ENCODE measurements around the gene CDH13. TPM values are rescaled to one million over a fixed set of nuclear protein-coding genes. Genes with fewer than 3 reads are reported as not detected.

Gene CDH13
- total RNA-seq, 2 donors from 2014 or later: 228 to 280 TPM

DNA sequence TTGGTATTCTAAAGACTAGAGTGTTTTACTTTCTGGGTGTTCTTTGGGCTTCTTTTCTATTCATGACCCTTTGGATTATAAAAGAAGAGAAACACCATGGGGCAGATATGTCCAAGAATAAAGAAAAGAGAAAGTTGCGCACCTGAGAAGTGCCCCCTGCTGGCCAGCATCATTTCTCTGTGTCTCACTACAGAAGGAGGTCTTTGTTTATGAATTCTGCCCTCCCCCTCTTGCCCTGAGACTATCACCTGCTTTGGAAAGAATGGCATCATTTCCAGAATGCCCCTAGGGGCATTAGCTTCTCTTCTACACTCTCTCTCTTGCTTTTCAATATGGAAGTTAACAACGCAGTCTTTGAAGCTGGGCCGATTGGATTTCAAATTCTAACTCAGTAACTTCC is 45.0 kb downstream of the CDH13 start:
- no peak for DNase-seq (ENCODE audit: low spot score)
- no peak for ATAC-seq (ENCODE audit: insufficient number of reproducible peaks, low FRiP score, low read depth)
- TF ChIP-seq, protein P1, sequence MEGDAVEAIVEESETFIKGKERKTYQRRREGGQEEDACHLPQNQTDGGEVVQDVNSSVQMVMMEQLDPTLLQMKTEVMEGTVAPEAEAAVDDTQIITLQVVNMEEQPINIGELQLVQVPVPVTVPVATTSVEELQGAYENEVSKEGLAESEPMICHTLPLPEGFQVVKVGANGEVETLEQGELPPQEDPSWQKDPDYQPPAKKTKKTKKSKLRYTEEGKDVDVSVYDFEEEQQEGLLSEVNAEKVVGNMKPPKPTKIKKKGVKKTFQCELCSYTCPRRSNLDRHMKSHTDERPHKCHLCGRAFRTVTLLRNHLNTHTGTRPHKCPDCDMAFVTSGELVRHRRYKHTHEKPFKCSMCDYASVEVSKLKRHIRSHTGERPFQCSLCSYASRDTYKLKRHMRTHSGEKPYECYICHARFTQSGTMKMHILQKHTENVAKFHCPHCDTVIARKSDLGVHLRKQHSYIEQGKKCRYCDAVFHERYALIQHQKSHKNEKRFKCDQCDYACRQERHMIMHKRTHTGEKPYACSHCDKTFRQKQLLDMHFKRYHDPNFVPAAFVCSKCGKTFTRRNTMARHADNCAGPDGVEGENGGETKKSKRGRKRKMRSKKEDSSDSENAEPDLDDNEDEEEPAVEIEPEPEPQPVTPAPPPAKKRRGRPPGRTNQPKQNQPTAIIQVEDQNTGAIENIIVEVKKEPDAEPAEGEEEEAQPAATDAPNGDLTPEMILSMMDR (IDR thresholded peaks at IDR 0.05): no peak
- Histone ChIP-seq H3K27ac (no peak overlapping the region), H3K27me3 (replicated peaks; ENCODE audit: insufficient read depth) (no peaks in the 10 kb centered on the region), H3K4me3 (no peak overlapping the region), H3K36me3 (no peaks in the 10 kb centered on the region), H3K4me1 (ENCODE audit: control insufficient read depth in 1 of 2, low read depth in 2 of 2) (peaks cover 0 to 12% of the 10 kb centered on the region in 2 donors), H3K9me3 (no peaks in the 10 kb centered on the region)

GRCh38 chr16:82672676-82673075 is 45.9 kb downstream of the CDH13 start:
- H3K36me3 ChIP-seq: no peaks in the 10 kb centered on the region
- no peak overlapping the region for H3K4me3 ChIP-seq
- no peak overlapping the region for H3K27ac ChIP-seq
- peaks cover 0 to 12% of the 10 kb centered on the region in 2 donors for H3K4me1 ChIP-seq (ENCODE audit: control insufficient read depth in 1 of 2, low read depth in 2 of 2)
- H3K27me3 ChIP-seq (replicated peaks; ENCODE audit: insufficient read depth): no peaks in the 10 kb centered on the region
- H3K9me3 ChIP-seq: no peaks in the 10 kb centered on the region
- DNase-seq (ENCODE audit: low spot score) (no peak), ATAC-seq (ENCODE audit: insufficient number of reproducible peaks, low FRiP score, low read depth) (no peak)
- TF ChIP-seq, protein P1 (IDR thresholded peaks at IDR 0.05): no peak

- Histone ChIP-seq H3K27ac (no peak overlapping the region), H3K9me3 (no peaks in the 10 kb centered on the region), H3K27me3 (replicated peaks; ENCODE audit: insufficient read depth) (no peaks in the 10 kb centered on the region), H3K4me1 (ENCODE audit: control insufficient read depth in 1 of 2, low read depth in 2 of 2) (peaks cover 0 to 12% of the 10 kb centered on the region in 2 donors), H3K36me3 (no peaks in the 10 kb centered on the region), H3K4me3 (no peak overlapping the region)
- ATAC-seq (ENCODE audit: insufficient number of reproducible peaks, low FRiP score, low read depth) (no peak), DNase-seq (ENCODE audit: low spot score) (no peak)
- TF ChIP-seq, protein P1 (IDR thresholded peaks at IDR 0.05): no peak
Measured at GRCh38 chr16:82675300-82675699, 48.5 kb downstream of the CDH13 start.

DNA sequence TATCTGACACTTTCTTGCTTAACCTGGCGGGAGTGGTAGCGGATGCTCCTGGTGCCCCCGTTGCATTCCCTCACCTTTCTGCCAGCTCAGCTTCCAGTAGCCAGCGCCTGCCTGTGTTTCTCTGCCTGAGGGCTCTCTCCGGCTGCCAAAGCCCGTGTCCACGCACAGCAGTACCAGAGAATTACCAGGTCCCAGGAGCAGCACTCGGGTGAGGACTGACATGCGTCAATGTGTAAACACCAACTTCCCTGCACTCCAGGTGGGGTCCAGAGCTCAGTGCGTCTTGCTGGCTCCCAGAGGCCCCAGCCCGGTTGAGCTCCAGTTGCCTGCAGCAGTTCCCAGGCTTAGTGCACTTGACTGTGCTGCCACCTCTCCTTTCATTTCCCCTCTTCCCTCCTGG is 54.8 kb downstream of the CDH13 start:
- H3K4me1 ChIP-seq (ENCODE audit: control insufficient read depth in 1 of 2, low read depth in 2 of 2): peaks cover 0 to 9% of the 10 kb centered on the region in 2 donors
- no peaks in the 10 kb centered on the region for H3K27me3 ChIP-seq (replicated peaks; ENCODE audit: insufficient read depth)
- no peaks in the 10 kb centered on the region for H3K9me3 ChIP-seq
- TF ChIP-seq, protein P1 (IDR thresholded peaks at IDR 0.05): no peak
- no peaks in the 10 kb centered on the region for H3K36me3 ChIP-seq
- DNase-seq (ENCODE audit: low spot score): no peak
- ATAC-seq (ENCODE audit: insufficient number of reproducible peaks, low FRiP score, low read depth): no peak
- H3K27ac ChIP-seq: no peak overlapping the region
- no peak overlapping the region for H3K4me3 ChIP-seq

DNA sequence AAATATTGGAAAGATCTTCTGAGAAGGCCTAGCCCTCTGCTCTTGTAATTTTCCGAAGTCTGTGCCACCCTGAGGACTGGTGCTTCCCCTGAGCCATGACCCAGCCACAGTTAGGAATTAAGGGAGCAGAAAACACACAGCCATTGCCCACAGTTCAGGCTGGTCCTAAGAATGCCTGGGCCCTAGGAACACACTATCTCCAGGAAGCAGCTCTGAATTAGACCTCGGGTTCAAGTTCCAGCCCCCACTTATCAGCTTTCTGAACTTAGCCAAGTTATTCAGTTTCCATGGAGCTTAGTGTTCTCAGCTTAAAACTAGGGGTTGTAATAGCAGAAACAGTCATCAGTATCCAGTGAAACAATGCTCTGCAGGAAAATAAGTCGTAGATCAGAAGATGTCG is 56.0 kb downstream of the CDH13 start:
- DNase-seq (ENCODE audit: low spot score) (no peak), ATAC-seq (ENCODE audit: insufficient number of reproducible peaks, low FRiP score, low read depth) (no peak)
- TF ChIP-seq, protein P1 (IDR thresholded peaks at IDR 0.05): no peak
- Histone ChIP-seq H3K27me3 (replicated peaks; ENCODE audit: insufficient read depth) (no peaks in the 10 kb centered on the region), H3K4me3 (no peak overlapping the region), H3K9me3 (no peaks in the 10 kb centered on the region), H3K4me1 (ENCODE audit: control insufficient read depth in 1 of 2, low read depth in 2 of 2) (peaks cover 0 to 9% of the 10 kb centered on the region in 2 donors), H3K27ac (no peak overlapping the region), H3K36me3 (no peaks in the 10 kb centered on the region)
